ENCODE results near the gene C1QB. TPM values are rescaled to one million over a fixed set of nuclear protein-coding genes. Genes with fewer than 3 reads are reported as not detected.
"Not testable (repeated sequence)": the region's sequence is repeated elsewhere in the genome, so short reads cannot be mapped to it uniquely, and the experiment has no call there.

The C1QB gene
- total and polyA plus RNA-seq, 5 experiments from 2014 or later = not detected

DNA sequence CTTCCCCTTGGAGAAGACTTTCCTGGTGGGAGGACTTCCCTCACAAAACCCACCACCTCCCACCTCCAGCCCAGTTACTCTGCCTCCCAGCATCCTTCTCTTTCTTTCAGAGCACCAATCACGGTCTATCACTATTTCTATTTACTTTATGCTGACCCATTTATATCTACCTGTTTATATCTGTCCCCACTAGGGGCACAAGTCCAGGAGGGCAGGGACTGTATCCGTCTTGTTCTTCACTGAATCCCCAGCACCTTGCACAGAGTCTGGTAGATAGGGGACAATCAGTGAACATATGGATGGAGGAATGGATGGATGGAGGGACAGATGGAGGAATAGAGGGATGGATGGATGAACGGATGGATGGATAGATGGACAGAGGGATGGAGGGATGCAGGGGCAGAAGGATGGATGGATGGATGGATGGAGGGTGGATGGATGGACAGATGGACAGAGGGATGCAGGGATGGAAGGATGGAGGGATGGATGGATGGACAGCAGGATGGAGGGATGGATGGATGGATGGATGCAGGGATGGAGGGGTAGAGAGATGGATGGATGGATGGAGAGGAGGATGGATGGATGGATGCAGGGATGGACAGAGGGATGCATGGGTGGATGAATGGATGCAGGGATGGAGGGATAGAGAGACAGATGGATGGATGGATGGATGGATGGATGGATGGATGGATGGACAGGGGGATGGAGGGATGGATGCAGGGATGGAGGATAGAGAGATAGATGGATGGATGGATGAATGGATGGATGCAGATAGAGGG, 5.5 kb downstream of the C1QB start:
- no peak for DNase-seq
- no peaks in the 10 kb centered on the region for H3K4me1 Mint-ChIP-seq
- POLR2A ChIA-PET = no interaction called here
- no peaks in the 10 kb centered on the region for H3K9me3 Mint-ChIP-seq
- no peak for ATAC-seq
- peaks cover 11 to 48% (median 17%) of the 10 kb centered on the region in 5 donors for H3K27me3 Mint-ChIP-seq
- H3K4me3 Mint-ChIP-seq = no peak overlapping the region
- H3K27ac Mint-ChIP-seq = peak overlapping the region in 1 of 10 donors; percentile 10
- H3K36me3 Mint-ChIP-seq = no peaks in the 10 kb centered on the region

DNA sequence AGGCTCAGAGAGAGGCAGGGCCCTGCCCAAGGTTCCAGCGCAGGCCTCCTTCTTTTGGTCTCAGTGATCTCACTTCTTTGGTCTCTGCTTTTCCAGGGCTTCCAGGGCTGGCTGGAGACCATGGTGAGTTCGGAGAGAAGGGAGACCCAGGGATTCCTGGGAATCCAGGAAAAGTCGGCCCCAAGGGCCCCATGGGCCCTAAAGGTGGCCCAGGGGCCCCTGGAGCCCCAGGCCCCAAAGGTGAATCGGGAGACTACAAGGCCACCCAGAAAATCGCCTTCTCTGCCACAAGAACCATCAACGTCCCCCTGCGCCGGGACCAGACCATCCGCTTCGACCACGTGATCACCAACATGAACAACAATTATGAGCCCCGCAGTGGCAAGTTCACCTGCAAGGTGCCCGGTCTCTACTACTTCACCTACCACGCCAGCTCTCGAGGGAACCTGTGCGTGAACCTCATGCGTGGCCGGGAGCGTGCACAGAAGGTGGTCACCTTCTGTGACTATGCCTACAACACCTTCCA, 7.7 kb downstream of the C1QB start:
- no peaks in the 10 kb centered on the region for H3K9me3 Mint-ChIP-seq
- H3K27ac Mint-ChIP-seq = no peak overlapping the region
- POLR2A ChIA-PET = no interaction called here
- H3K4me3 Mint-ChIP-seq = no peak overlapping the region
- H3K4me1 Mint-ChIP-seq = no peaks in the 10 kb centered on the region
- peaks cover 9 to 52% (median 18%) of the 10 kb centered on the region in 5 donors for H3K27me3 Mint-ChIP-seq
- ATAC-seq = no peak
- no peak for DNase-seq
- no peaks in the 10 kb centered on the region for H3K36me3 Mint-ChIP-seq

DNA sequence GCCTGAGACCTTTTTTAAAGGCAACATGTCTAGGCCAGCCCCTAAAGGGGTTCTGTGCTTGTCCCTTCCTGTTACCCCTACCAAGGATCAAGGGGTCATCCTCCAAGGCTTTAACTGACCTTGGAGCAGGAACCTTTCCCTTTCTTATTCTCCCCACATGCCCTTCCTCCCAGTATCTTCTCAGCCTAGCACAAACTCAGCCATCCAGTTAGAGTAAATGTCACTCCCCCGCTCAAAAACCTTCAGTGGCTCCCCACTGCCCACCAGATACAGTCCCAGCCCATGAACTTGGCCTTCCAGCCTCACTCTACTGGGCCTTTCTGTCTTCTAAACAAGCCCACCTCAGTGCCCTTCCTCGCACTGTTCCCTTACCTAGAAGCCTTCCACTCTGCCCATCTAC, 8.8 kb downstream of the C1QB start:
- Mint-ChIP-seq H3K9me3 (no peaks in the 10 kb centered on the region), H3K27me3 (peaks cover 7 to 46% (median 18%) of the 10 kb centered on the region in 5 donors), H3K4me1 (no peaks in the 10 kb centered on the region), H3K36me3 (no peaks in the 10 kb centered on the region), H3K4me3 (no peak overlapping the region), H3K27ac (peak overlapping the region in 1 of 10 donors; percentile 9)
- POLR2A ChIA-PET = no interaction called here
- DNase-seq (no peak), ATAC-seq (no peak)

DNA sequence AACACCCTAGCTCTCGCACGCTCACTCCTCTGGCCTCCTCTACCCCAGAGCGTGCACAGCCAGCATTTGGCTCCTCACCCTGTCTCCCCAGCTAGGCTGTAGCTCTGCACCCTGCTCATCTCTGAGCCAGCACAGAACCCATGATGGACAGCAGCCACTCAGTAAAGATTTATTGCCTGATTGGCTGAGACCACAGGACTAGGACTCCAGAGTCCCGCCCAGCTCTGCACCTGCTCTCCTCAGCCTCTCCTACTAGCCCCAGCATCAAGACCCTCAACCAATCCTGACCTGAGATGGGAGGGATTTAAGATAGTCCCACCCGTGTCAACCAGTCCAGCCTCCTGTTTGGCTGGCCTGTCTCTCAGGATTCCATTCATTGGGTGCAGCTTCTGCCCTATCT, 9.3 kb downstream of the C1QB start:
- Mint-ChIP-seq H3K27ac (peak overlapping the region in 1 of 10 donors; percentile 9), H3K36me3 (no peaks in the 10 kb centered on the region), H3K4me1 (no peaks in the 10 kb centered on the region), H3K27me3 (peaks cover 11 to 41% (median 18%) of the 10 kb centered on the region in 5 donors), H3K4me3 (no peak overlapping the region), H3K9me3 (no peaks in the 10 kb centered on the region)
- peak in 1 of 2 donors; percentile 23 for ATAC-seq
- POLR2A ChIA-PET = no interaction called here
- no peak for DNase-seq

DNA sequence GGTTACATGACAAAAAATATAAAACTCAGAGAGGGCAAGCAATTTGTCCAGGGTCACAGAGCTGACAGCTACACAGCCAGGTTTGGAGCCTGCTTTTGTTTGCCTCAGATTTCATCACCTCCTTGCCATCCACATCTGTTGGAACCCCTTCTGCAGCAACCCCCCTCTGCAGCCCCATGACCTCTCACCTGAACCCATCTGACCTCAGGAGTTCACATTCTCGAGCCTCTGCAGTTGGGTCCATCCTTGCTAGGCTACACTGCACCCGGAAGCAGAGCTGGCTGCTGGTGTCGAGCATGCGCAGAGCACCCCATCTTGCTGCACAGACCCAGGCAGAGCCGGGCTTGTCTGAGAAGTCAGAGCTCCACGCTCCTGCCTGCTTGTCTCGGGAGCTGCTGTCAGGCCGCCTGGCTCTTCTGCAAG, 10.0 kb downstream of the C1QB start:
- Mint-ChIP-seq H3K4me1 (no peaks in the 10 kb centered on the region), H3K27me3 (peaks cover 14 to 43% (median 23%) of the 10 kb centered on the region in 5 donors), H3K4me3 (no peak overlapping the region), H3K27ac (no peak overlapping the region), H3K36me3 (no peaks in the 10 kb centered on the region), H3K9me3 (no peaks in the 10 kb centered on the region)
- ATAC-seq (no peak), DNase-seq (no peak)
- POLR2A ChIA-PET = no interaction called here

DNA sequence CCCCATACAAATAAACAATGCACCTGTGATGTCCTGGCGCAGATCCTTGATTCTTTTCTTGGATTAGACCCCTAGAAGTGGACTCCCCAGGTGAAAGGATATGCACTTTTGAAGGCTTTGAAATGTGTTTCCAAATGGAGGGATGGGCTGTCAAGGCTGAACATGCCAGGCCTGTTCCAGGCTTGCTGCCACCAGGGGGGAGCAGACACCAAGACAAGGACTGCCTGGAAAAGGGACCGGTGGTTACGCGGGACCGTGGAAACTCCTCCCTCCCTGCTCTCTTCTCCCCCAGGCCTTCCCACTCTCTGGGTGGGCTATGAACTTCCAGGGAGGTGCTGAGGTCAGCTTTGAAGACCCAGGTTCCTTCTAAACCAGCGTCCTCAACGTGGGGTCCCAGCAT, 12.7 kb downstream of the C1QB start:
- Mint-ChIP-seq H3K4me3 (no peak overlapping the region), H3K9me3 (no peaks in the 10 kb centered on the region), H3K36me3 (no peaks in the 10 kb centered on the region), H3K27me3 (peaks cover 13 to 49% (median 25%) of the 10 kb centered on the region in 5 donors), H3K27ac (no peak overlapping the region), H3K4me1 (no peaks in the 10 kb centered on the region)
- DNase-seq (no peak), ATAC-seq (no peak)
- POLR2A ChIA-PET = no interaction called here

DNA sequence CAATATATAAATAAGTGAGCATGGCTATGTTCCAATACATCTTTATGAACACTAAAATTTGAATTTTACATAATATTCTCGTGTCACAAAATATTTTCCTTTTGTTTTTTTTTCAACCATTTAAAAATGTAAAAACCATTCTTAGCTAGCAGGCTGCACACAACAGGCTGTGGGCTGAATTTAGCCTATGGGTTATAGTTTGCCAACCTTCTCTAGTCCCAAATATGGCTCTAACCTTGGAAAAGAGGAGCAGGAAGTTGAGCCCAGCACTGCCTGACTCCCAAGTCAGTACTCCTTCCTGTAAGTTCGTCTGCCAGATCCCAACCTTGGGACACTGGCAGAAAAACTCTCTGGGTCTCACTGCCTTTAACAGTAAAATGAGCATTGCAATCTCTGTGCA, 13.4 kb downstream of the C1QB start:
- POLR2A ChIA-PET = no interaction called here
- Mint-ChIP-seq H3K9me3 (no peaks in the 10 kb centered on the region), H3K4me1 (no peaks in the 10 kb centered on the region), H3K4me3 (no peak overlapping the region), H3K27ac (no peak overlapping the region), H3K36me3 (no peaks in the 10 kb centered on the region), H3K27me3 (peaks cover 13 to 55% (median 27%) of the 10 kb centered on the region in 5 donors)
- DNase-seq (no peak), ATAC-seq (no peak)

DNA sequence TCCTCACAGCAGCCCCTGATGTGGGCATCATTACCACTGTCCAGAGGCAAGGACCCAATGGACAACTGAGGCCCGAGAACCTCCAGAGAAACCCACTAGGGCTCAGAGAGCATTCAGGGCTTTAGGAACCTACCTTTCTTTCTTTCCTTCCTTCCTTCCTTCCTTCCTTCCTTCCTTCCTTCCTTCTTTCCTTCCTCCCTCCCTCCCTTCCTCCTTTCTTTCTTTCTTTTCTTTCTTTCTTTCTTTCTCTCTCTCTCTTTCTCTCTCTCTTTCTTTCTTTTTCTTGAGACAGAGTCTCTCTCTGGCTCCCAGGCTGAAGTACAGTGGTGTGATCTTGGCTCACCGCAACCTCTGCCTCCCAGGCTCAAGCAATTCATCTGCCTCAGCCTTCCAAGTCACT, 15.8 kb downstream of the C1QB start:
- DNase-seq, POLR2A ChIA-PET, H3K9me3 Mint-ChIP-seq, ATAC-seq, H3K4me3 Mint-ChIP-seq, H3K36me3 Mint-ChIP-seq, H3K4me1 Mint-ChIP-seq: not testable (repeated sequence)
- Mint-ChIP-seq H3K27ac (peak overlapping the region in 1 of 10 donors; percentile 45), H3K27me3 (peaks cover 18 to 63% (median 27%) of the 10 kb centered on the region in 5 donors)

DNA sequence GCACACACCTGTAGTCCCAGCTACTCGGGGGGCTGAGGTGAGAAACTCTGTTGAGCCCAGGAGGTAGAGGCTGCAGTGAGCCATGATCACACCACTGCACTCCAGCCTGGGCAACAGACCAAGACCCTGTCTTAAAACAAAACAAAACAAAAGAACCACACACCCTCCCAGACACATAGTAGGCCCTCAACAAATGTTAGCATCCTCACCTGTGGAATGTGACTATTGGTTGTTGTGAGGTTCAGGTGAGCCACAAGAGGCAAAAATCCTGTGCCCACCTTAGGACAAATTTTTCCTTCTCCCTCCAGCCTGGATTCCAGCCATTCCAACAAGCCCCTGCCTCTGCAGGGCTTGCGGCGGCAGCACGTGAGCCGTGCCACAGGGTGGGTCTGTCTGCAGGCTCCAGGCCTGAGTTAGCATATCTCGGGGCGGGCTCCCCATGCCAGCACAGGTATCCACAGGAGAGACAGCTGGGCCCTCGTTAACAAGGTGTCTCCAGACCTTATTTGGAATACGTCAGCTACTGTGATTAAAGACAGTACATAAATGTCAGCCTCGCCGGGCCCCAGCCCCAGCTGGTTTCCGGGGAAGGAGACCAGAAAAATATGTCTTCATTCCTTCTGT, 17.4 kb downstream of the C1QB start:
- Mint-ChIP-seq H3K4me1 (no peaks in the 10 kb centered on the region), H3K27me3 (peaks cover 21 to 65% (median 34%) of the 10 kb centered on the region in 5 donors), H3K27ac (no peak overlapping the region), H3K9me3 (no peaks in the 10 kb centered on the region), H3K4me3 (no peak overlapping the region), H3K36me3 (no peaks in the 10 kb centered on the region)
- ATAC-seq = no peak
- POLR2A ChIA-PET = no interaction called here
- DNase-seq = no peak

DNA sequence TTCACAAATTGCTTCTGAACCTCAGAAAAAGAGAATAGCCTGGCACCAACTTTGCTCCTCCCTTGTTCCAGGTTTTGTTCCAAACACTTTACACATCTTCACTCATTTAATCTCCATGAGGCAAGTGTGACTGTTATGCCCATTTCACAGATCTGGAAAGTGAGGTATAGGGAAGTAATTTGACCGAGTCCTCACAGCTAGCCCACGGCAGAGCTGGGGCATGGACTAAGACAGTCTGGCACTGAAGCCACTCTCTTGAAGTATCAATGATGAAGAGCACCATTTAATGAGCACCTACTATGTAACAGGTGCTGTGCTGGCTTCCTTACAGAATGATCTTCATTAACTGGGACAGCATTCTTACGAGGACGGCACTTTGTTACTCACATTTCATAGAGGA, 19.0 kb downstream of the C1QB start:
- Mint-ChIP-seq H3K4me3 (no peak overlapping the region), H3K36me3 (no peaks in the 10 kb centered on the region), H3K4me1 (no peaks in the 10 kb centered on the region), H3K27me3 (peaks cover 21 to 69% (median 34%) of the 10 kb centered on the region in 5 donors), H3K9me3 (no peaks in the 10 kb centered on the region), H3K27ac (no peak overlapping the region)
- POLR2A ChIA-PET = no interaction called here
- DNase-seq = no peak
- ATAC-seq = no peak

DNA sequence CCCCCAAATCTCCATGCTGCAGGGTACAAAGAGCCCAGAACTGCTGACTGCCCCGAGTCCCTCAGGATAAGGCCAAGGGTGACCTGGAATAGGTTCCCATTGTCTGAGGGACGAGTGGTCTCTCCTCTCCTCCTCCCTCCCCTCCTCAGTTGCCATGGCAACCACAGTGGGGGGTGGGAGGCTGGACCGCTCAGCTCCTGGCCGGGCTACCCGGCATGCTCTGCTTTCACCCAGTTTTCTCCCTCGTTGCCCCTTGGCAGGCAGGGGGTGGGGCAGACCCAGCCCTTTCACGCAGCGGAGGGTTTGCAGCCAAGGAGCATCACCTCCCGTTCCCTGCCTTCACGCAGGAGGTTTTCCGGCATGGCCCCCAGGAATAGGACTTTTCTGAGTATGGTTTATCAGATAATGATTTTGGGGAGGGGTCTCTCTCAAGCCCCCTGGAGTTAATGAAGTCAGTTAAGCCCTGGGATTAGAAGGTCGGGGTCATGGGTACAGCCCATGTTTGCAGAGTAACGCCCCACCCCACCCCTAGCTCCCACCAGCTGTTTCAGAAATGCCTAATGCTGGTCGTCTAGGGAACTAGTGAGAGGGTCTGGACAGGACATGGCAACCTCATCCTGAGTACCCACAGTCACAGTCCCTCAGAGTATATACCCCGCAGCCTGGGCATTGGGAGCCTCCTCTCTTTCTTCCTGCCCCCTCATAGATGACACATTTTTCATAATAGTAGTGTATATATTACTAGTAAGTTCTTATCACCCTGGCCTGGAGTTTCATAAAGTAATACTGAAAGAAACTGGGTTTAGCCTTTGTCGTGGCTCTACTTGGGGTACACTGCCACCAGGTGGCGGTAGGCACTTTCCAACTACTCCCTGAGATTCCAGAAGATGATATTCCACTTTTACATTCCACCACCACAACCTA, 20.7 kb downstream of the C1QB start:
- H3K27me3 Mint-ChIP-seq = peaks cover 21 to 55% (median 29%) of the 10 kb centered on the region in 5 donors
- ATAC-seq (no peak), DNase-seq (no peak)
- H3K9me3 Mint-ChIP-seq = no peaks in the 10 kb centered on the region
- H3K27ac Mint-ChIP-seq = no peak overlapping the region
- POLR2A ChIA-PET = no interaction called here
- H3K4me3 Mint-ChIP-seq = no peak overlapping the region
- no peaks in the 10 kb centered on the region for H3K36me3 Mint-ChIP-seq
- no peaks in the 10 kb centered on the region for H3K4me1 Mint-ChIP-seq

DNA sequence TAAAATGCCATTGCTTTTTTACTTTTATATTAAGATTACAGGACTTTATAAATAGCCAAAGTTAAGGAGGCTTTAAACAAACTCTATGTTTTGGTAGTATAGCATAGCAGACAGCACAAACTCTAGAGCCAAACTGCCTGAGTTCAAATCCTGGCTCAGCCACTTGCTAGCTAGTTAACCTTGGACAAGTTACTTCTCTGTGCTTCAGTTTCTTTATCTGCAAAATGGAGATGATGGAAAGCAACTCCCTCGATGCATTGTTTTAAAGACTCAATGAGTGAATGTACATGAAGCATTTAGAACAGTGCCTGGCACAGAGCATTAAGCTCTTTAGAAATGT, 21.3 kb downstream of the C1QB start:
- POLR2A ChIA-PET = no interaction called here
- H3K4me1 Mint-ChIP-seq = no peaks in the 10 kb centered on the region
- no peak for DNase-seq
- H3K9me3 Mint-ChIP-seq = no peaks in the 10 kb centered on the region
- H3K36me3 Mint-ChIP-seq = no peaks in the 10 kb centered on the region
- no peak for ATAC-seq
- peaks cover 21 to 49% (median 24%) of the 10 kb centered on the region in 5 donors for H3K27me3 Mint-ChIP-seq
- H3K4me3 Mint-ChIP-seq = no peak overlapping the region
- H3K27ac Mint-ChIP-seq = no peak overlapping the region

DNA sequence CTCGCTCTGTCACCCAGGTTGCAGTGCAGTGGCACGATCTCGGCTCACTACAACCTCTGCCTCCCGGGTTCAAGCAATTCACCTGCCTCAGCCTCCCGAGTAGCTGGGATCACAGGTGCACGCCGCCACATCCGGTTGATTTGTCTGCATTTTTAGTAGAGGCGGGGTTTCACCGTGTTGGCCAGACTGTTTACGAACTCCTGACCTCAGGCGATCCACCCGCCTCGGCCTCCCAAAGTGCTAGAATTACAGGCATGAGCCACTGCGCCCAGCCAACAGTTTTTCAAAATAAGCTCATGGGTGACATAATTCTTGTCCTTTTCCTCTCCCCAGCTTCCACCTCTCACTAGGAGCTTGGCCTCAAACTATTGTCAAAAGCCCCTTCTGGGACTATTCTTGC, 23.1 kb downstream of the C1QB start:
- H3K27ac Mint-ChIP-seq, ATAC-seq, H3K4me3 Mint-ChIP-seq, H3K4me1 Mint-ChIP-seq, DNase-seq, POLR2A ChIA-PET, H3K36me3 Mint-ChIP-seq, H3K9me3 Mint-ChIP-seq: not testable (repeated sequence)
- peaks cover 12 to 39% (median 24%) of the 10 kb centered on the region in 5 donors for H3K27me3 Mint-ChIP-seq
